ENCODE data around the gene WWOX.

The WWOX gene

DNA sequence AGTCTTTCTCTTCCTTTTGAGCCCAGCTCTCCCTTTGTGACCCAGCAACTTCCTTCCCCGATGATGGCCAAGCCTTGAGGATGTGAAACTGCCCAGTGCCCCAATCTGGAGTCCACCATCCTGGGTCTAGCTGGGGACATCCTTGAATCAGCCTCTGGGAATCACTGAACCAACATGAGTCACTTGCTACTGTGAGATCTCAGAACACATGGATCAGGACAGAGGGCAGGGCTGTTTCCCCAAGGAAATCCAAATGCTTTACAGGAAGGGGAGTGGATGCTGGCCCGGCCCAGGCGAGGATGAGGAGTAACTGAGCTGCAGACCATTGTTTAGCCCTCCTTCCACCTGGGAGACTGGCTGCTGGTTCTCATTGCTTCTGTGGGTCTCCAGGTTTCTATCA is 547.6 kb downstream of the WWOX start:
- TF ChIP-seq SIN3A (IDR thresholded peaks at IDR 0.05; ENCODE audit: borderline replicate concordance, insufficient read depth, low read length) (no peak), TAF1 (IDR thresholded peaks at IDR 0.05; ENCODE audit: borderline replicate concordance, insufficient read depth, low read length) (no peak), POLR2AphosphoS5 (IDR thresholded peaks at IDR 0.05; ENCODE audit: low read depth, low read length) (no peak), FOXP2 (optimal IDR thresholded peaks at IDR 0.05; ENCODE audit: borderline replicate concordance, extremely low read depth, extremely low read length, insufficient read depth) (no peak)
- TF ChIP-seq, protein P1, sequence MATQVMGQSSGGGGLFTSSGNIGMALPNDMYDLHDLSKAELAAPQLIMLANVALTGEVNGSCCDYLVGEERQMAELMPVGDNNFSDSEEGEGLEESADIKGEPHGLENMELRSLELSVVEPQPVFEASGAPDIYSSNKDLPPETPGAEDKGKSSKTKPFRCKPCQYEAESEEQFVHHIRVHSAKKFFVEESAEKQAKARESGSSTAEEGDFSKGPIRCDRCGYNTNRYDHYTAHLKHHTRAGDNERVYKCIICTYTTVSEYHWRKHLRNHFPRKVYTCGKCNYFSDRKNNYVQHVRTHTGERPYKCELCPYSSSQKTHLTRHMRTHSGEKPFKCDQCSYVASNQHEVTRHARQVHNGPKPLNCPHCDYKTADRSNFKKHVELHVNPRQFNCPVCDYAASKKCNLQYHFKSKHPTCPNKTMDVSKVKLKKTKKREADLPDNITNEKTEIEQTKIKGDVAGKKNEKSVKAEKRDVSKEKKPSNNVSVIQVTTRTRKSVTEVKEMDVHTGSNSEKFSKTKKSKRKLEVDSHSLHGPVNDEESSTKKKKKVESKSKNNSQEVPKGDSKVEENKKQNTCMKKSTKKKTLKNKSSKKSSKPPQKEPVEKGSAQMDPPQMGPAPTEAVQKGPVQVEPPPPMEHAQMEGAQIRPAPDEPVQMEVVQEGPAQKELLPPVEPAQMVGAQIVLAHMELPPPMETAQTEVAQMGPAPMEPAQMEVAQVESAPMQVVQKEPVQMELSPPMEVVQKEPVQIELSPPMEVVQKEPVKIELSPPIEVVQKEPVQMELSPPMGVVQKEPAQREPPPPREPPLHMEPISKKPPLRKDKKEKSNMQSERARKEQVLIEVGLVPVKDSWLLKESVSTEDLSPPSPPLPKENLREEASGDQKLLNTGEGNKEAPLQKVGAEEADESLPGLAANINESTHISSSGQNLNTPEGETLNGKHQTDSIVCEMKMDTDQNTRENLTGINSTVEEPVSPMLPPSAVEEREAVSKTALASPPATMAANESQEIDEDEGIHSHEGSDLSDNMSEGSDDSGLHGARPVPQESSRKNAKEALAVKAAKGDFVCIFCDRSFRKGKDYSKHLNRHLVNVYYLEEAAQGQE (IDR thresholded peaks at IDR 0.05; ENCODE audit: insufficient read depth in 1 of 2, low read depth in 2 of 2, low read length in 2 of 2): no peak

DNA sequence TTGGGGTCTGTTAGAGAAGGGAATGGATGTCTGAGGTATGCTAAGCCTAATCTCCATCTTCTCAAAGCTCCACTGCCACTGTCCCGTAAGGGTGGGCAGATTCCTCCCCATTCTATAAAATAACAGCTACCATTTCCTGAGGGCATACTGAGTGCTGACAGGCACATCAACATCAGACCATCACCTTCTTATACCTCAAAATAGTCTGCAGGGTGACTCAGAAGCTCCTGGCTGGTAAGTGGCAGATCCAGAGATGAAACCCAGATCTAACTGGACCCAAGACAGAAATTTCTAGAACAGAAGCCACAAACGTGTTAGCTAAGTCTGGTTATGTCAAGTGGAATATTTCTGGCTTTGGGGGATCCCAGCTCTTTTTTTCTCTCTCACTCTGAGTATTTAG is 548.0 kb downstream of the WWOX start:
- TF ChIP-seq SIN3A (IDR thresholded peaks at IDR 0.05; ENCODE audit: borderline replicate concordance, insufficient read depth, low read length) (no peak), POLR2AphosphoS5 (IDR thresholded peaks at IDR 0.05; ENCODE audit: low read depth, low read length) (no peak), FOXP2 (optimal IDR thresholded peaks at IDR 0.05; ENCODE audit: borderline replicate concordance, extremely low read depth, extremely low read length, insufficient read depth) (no peak), TAF1 (IDR thresholded peaks at IDR 0.05; ENCODE audit: borderline replicate concordance, insufficient read depth, low read length) (no peak)
- TF ChIP-seq, protein P1 (IDR thresholded peaks at IDR 0.05; ENCODE audit: insufficient read depth in 1 of 2, low read depth in 2 of 2, low read length in 2 of 2): no peak

DNA sequence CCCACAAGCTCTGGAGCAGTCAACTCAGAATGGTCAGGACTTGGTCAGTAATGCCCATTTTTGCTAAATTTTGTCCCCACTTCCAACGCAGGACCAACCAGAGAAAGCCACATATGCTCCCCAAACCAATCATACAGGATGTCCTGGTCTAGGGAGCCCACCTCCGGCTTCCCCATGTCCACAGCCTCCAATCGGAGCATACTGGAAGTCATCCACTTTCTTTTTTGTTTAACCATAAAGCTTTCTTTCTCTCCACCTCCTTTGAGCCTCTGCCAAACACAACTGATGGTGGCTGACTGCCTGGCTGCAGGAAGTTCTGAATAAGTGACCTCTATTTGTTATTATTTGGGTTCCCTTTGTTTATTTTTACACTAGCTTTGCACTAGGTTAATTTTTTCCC is 549.1 kb downstream of the WWOX start:
- no peak for TF ChIP-seq SIN3A (IDR thresholded peaks at IDR 0.05; ENCODE audit: borderline replicate concordance, insufficient read depth, low read length)
- TF ChIP-seq FOXP2 (optimal IDR thresholded peaks at IDR 0.05; ENCODE audit: borderline replicate concordance, extremely low read depth, extremely low read length, insufficient read depth): no peak
- no peak for TF ChIP-seq TAF1 (IDR thresholded peaks at IDR 0.05; ENCODE audit: borderline replicate concordance, insufficient read depth, low read length)
- TF ChIP-seq, protein P1 (IDR thresholded peaks at IDR 0.05; ENCODE audit: insufficient read depth in 1 of 2, low read depth in 2 of 2, low read length in 2 of 2): no peak
- TF ChIP-seq POLR2AphosphoS5 (IDR thresholded peaks at IDR 0.05; ENCODE audit: low read depth, low read length): no peak

DNA sequence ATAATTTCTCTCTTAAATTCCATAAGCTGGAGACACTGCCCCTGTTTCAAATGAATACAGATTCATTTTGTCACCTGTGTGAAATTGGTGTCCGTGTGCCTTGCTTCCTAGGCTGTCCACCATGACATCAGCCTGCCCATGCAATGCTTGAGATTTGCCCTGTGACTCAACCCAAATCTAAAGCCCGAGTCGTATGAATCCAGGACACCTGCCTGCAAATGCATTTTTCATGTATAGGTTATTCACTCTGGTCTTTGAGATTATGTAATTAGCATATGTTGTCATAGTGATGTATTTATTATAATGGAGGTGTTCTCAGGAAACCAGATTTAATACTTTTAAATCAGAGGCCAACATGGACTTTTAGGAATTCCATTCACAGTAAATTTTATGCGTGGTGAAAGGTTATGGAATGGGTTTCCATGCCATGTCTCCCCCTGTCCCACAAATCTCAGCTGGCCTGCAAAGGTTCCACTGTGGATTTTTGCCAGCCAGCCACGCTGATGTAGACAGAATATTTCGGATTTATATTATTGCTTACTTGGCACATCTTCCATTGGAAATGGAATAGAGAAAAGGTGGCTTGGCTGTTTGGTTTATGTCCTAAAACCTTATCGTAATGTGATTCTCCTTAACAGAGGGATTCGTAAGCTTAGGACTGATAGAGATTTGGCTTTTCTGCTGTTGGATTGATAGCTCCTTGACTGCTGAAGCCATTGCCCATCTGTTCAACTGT is 551.1 kb downstream of the WWOX start:
- no peak for TF ChIP-seq POLR2AphosphoS5 (IDR thresholded peaks at IDR 0.05; ENCODE audit: low read depth, low read length)
- TF ChIP-seq FOXP2 (optimal IDR thresholded peaks at IDR 0.05; ENCODE audit: borderline replicate concordance, extremely low read depth, extremely low read length, insufficient read depth): no peak
- TF ChIP-seq SIN3A (IDR thresholded peaks at IDR 0.05; ENCODE audit: borderline replicate concordance, insufficient read depth, low read length): no peak
- TF ChIP-seq, protein P1 (IDR thresholded peaks at IDR 0.05; ENCODE audit: insufficient read depth in 1 of 2, low read depth in 2 of 2, low read length in 2 of 2): no peak
- no peak for TF ChIP-seq TAF1 (IDR thresholded peaks at IDR 0.05; ENCODE audit: borderline replicate concordance, insufficient read depth, low read length)
